Activated CD4-positive, alpha-beta T cell treated with anti-CD3 and anti-CD28 coated beads, Interleukin-2, amount 10 ng/mL, durations not matched to agents 7 days and 5 days (primary cell): ENCODE results near the gene UGT2B11. TPM values are rescaled to one million over a fixed set of nuclear protein-coding genes. Genes with fewer than 3 reads are reported as not detected.

Source experiments
- CTCF ChIA-PET: fragments of 350-600 bp; sonication (Branson Sonifier 250); formaldehyde crosslinking; loops from one replicate; lab custom pipeline; 2021; ENCODE audit warnings: antibody characterized with exemption; lab: Charles Lee
- POLR2A ChIA-PET: fragments of 350-600 bp; sonication (Branson Sonifier 250); formaldehyde crosslinking; loops from one replicate; lab custom pipeline; 2021; ENCODE audit warnings: antibody characterized with exemption; lab: Charles Lee
- DNase-seq: peaks from one replicate; pipeline ENCODE4 v3.0.0-alpha.2; 2020
- H3K27ac Mint-ChIP-seq: one replicate; pipeline ENCODE4 v1.8.0; 2021; ENCODE audit warnings: mild to moderate bottlenecking, moderate library complexity, mixed read lengths
- H3K27me3 Mint-ChIP-seq: one replicate; pipeline ENCODE4 v1.8.0; 2021; ENCODE audit warnings: mixed read lengths
- H3K36me3 Mint-ChIP-seq: one replicate; pipeline ENCODE4 v1.8.0; 2021; ENCODE audit warnings: low read depth, mixed read lengths
- H3K4me1 Mint-ChIP-seq: one replicate; pipeline ENCODE4 v1.8.0; 2021; ENCODE audit warnings: mixed read lengths
- H3K4me3 Mint-ChIP-seq: one replicate; pipeline ENCODE4 v1.8.0; 2021; ENCODE audit warnings: mild to moderate bottlenecking, moderate library complexity, mixed read lengths
- H3K9me3 Mint-ChIP-seq: one replicate; pipeline ENCODE4 v1.8.0; 2021; ENCODE audit warnings: mixed read lengths
- total RNA-seq, 2 experiments: library from RNA; stranded (reverse); gene quantifications; one replicate each; pipeline ENCODE4 v1.2.3, GENCODE V29; 2021

The UGT2B11 gene
- total RNA-seq, 2 experiments from 2014 or later: not detected

GRCh38 chr4:69154021-69154420 is 60.5 kb downstream of the UGT2B11 start:
- DNase-seq: no peak
- CTCF ChIA-PET: no interaction called here
- H3K27me3 Mint-ChIP-seq: no peaks in the 10 kb centered on the region
- POLR2A ChIA-PET: no interaction called here
- no peak overlapping the region for H3K27ac Mint-ChIP-seq
- no peak overlapping the region for H3K4me3 Mint-ChIP-seq
- no peaks in the 10 kb centered on the region for H3K4me1 Mint-ChIP-seq
- H3K9me3 Mint-ChIP-seq: no peaks in the 10 kb centered on the region
- H3K36me3 Mint-ChIP-seq: no peaks in the 10 kb centered on the region

Other genes starting within 250 kb of the UGT2B11 start
- gene UGT2B7, start 118.3 kb downstream of the UGT2B11 start, total RNA-seq: not detected
- gene UGT2B28, start 65.7 kb upstream of the UGT2B11 start, total RNA-seq: not detected